ENCODE data around the gene IGSF9.

The IGSF9 gene

DNA sequence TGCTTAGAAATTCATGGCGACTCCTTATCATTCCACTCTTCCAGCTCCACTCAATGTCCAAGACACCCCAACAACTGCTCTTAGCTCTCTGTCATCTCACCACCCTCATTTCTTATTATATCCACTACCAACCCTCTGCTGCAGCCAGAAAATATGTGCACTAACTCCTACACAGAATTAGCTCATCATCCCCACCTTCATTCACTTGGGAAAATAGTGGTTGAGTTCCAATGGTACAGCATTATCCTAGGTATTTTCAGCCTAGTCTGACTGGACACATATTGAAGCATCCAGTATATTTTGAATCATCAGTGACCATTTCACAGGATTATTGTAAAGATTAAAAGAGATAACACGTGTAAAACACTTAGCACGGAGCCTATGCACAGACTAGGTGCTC lies 66.3 kb downstream of the IGSF9 start:
- H3K79me2 ChIP-seq (ENCODE audit: insufficient read depth, low read length), result no peaks in the 10 kb centered on the region
- no peaks in the 10 kb centered on the region for H3K36me3 ChIP-seq (ENCODE audit: insufficient read depth, low read length)
- TF ChIP-seq, protein P1, sequence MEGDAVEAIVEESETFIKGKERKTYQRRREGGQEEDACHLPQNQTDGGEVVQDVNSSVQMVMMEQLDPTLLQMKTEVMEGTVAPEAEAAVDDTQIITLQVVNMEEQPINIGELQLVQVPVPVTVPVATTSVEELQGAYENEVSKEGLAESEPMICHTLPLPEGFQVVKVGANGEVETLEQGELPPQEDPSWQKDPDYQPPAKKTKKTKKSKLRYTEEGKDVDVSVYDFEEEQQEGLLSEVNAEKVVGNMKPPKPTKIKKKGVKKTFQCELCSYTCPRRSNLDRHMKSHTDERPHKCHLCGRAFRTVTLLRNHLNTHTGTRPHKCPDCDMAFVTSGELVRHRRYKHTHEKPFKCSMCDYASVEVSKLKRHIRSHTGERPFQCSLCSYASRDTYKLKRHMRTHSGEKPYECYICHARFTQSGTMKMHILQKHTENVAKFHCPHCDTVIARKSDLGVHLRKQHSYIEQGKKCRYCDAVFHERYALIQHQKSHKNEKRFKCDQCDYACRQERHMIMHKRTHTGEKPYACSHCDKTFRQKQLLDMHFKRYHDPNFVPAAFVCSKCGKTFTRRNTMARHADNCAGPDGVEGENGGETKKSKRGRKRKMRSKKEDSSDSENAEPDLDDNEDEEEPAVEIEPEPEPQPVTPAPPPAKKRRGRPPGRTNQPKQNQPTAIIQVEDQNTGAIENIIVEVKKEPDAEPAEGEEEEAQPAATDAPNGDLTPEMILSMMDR (conservative IDR thresholded peaks at IDR 0.05; ENCODE audit: low read length), result no peak
- no peak for TF ChIP-seq EZH2phosphoT487 (IDR thresholded peaks at IDR 0.05; ENCODE audit: borderline replicate concordance)
- H4K20me1 ChIP-seq (ENCODE audit: insufficient read depth, low read length, poor library complexity, severe bottlenecking), result no peaks in the 10 kb centered on the region
- H3K4me1 ChIP-seq (ENCODE audit: insufficient read depth, low read length, poor library complexity, severe bottlenecking), result peaks cover 19% of the 10 kb centered on the region
- no peak overlapping the region for H3K9ac ChIP-seq (ENCODE audit: low read depth, low read length, poor library complexity, severe bottlenecking)
- H3K9me2 ChIP-seq (replicated peaks; ENCODE audit: low read depth, low read length), result no peaks in the 10 kb centered on the region
- no peaks in the 10 kb centered on the region for H3K9me3 ChIP-seq (ENCODE audit: insufficient read depth, low read depth, low read length)
- no peak overlapping the region for H2AFZ ChIP-seq (ENCODE audit: low read length)
- H3F3A ChIP-seq (ENCODE audit: low read depth), result no peaks in the 10 kb centered on the region; the same call in 1 of the 2 replicates
- no peak overlapping the region for H3K4me3 ChIP-seq (ENCODE audit: low read length, poor library complexity, severe bottlenecking)
- no peaks in the 10 kb centered on the region for H3K27me3 ChIP-seq (ENCODE audit: insufficient read depth, low read length, poor library complexity, severe bottlenecking)
- H3K4me2 ChIP-seq (ENCODE audit: low read depth, low read length, poor library complexity, severe bottlenecking), result no peak overlapping the region

DNA sequence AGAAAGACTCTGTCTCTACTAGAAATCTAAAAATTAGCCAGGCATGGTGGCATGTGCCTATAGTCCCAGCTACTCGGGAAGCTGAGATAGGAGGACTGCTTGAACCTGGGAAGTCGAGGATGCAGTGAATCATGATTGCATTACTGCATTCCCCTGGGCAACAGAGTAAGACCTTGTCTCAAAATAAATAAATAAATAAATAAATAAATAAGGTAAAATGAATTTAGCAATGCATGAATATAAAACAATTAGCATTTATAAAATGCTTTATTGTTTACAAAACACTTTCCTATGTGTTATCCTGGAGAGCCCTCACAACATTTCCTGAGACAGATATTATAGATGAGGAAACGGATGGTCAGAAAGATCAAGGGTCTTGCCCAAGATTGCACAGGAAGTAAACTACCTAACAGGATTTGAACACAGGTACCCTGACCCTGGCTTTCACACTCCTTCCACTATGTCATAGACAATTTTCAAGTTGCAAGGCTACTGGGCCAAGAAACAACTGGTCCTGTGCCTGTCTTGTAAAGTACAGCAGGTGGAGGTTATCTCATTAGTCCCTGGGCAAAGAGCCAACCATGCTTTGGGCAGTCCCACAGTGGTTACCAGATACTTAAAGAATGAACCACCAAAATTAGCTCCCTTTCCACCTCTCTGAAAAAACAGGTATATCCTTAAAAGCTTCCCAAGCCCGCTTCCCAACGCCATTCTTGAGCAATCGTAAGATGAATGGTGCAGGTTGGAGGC lies 67.5 kb downstream of the IGSF9 start:
- no peaks in the 10 kb centered on the region for H3K79me2 ChIP-seq (ENCODE audit: insufficient read depth, low read length)
- no peak overlapping the region for H3K4me3 ChIP-seq (ENCODE audit: low read length, poor library complexity, severe bottlenecking)
- no peak for TF ChIP-seq EZH2phosphoT487 (IDR thresholded peaks at IDR 0.05; ENCODE audit: borderline replicate concordance)
- TF ChIP-seq, protein P1 (conservative IDR thresholded peaks at IDR 0.05; ENCODE audit: low read length), result no peak
- H4K20me1 ChIP-seq (ENCODE audit: insufficient read depth, low read length, poor library complexity, severe bottlenecking), result no peaks in the 10 kb centered on the region
- no peak overlapping the region for H3K9ac ChIP-seq (ENCODE audit: low read depth, low read length, poor library complexity, severe bottlenecking)
- no peaks in the 10 kb centered on the region for H3K36me3 ChIP-seq (ENCODE audit: insufficient read depth, low read length)
- H3K4me2 ChIP-seq (ENCODE audit: low read depth, low read length, poor library complexity, severe bottlenecking), result no peak overlapping the region
- H3K9me2 ChIP-seq (replicated peaks; ENCODE audit: low read depth, low read length), result no peaks in the 10 kb centered on the region
- H2AFZ ChIP-seq (ENCODE audit: low read length), result no peak overlapping the region
- no peaks in the 10 kb centered on the region for H3F3A ChIP-seq (ENCODE audit: low read depth)
- no peaks in the 10 kb centered on the region for H3K9me3 ChIP-seq (ENCODE audit: insufficient read depth, low read depth, low read length)
- peaks cover 19% of the 10 kb centered on the region for H3K4me1 ChIP-seq (ENCODE audit: insufficient read depth, low read length, poor library complexity, severe bottlenecking)
- no peaks in the 10 kb centered on the region for H3K27me3 ChIP-seq (ENCODE audit: insufficient read depth, low read length, poor library complexity, severe bottlenecking)
